C4-2B (cell line): Measurements from ENCODE around the gene TGFBI.

Experiments used
- H3K27ac ChIP-seq: fragments of 450-650 bp; 2 replicates; pipeline ENCODE4 v1.5.1; 2017
- ZFX ChIP-seq: fragments of 450-650 bp; IDR thresholded peaks from 2 replicates; pipeline ENCODE4 v1.6.1; 2017
- TF ChIP-seq, protein P1 (sequence below): fragments of 450-650 bp; conservative IDR thresholded peaks from 2 replicates; pipeline ENCODE4 v1.5.1; 2017; ENCODE audit warnings: mild to moderate bottlenecking

Gene TGFBI

GRCh38 chr5:136065588-136065987, 36.8 kb downstream of the TGFBI start:
- TF ChIP-seq ZFX: no peak
- TF ChIP-seq, protein P1, sequence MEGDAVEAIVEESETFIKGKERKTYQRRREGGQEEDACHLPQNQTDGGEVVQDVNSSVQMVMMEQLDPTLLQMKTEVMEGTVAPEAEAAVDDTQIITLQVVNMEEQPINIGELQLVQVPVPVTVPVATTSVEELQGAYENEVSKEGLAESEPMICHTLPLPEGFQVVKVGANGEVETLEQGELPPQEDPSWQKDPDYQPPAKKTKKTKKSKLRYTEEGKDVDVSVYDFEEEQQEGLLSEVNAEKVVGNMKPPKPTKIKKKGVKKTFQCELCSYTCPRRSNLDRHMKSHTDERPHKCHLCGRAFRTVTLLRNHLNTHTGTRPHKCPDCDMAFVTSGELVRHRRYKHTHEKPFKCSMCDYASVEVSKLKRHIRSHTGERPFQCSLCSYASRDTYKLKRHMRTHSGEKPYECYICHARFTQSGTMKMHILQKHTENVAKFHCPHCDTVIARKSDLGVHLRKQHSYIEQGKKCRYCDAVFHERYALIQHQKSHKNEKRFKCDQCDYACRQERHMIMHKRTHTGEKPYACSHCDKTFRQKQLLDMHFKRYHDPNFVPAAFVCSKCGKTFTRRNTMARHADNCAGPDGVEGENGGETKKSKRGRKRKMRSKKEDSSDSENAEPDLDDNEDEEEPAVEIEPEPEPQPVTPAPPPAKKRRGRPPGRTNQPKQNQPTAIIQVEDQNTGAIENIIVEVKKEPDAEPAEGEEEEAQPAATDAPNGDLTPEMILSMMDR: no peak
- no peak overlapping the region for H3K27ac ChIP-seq

DNA sequence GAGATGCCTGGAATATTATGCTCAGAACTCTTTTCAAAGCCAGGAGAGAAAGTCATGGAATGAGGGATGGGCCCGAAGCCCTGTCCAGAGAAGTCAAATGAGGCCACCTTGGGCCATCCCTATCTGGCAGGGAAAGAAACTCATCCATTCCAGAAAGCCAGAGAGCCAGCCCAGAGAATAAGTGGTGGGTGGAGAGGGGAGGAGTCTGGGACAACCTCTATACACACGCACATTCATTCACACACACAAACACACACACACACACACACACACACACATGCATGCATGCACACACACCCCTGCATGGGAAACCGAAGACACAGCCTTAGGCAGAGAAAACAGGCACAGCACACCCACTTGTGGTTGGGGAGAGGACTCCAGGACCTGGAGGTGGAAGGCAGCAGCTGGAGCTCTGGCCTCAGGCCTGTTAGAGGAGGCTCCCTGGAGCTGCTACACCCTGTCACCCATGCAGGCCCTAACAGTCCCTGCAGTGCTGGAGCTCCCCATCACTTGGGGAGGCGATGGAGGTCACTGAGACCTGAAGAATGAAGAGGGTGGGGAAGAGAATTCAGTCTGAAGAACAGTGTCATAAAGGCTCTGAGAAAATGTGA, 38.0 kb downstream of the TGFBI start:
- TF ChIP-seq, protein P1: no peak
- no peak for TF ChIP-seq ZFX
- H3K27ac ChIP-seq: no peak overlapping the region

GRCh38 chr5:136067422-136067821, 38.6 kb downstream of the TGFBI start:
- H3K27ac ChIP-seq: no peak overlapping the region
- no peak for TF ChIP-seq ZFX
- TF ChIP-seq, protein P1: no peak

DNA sequence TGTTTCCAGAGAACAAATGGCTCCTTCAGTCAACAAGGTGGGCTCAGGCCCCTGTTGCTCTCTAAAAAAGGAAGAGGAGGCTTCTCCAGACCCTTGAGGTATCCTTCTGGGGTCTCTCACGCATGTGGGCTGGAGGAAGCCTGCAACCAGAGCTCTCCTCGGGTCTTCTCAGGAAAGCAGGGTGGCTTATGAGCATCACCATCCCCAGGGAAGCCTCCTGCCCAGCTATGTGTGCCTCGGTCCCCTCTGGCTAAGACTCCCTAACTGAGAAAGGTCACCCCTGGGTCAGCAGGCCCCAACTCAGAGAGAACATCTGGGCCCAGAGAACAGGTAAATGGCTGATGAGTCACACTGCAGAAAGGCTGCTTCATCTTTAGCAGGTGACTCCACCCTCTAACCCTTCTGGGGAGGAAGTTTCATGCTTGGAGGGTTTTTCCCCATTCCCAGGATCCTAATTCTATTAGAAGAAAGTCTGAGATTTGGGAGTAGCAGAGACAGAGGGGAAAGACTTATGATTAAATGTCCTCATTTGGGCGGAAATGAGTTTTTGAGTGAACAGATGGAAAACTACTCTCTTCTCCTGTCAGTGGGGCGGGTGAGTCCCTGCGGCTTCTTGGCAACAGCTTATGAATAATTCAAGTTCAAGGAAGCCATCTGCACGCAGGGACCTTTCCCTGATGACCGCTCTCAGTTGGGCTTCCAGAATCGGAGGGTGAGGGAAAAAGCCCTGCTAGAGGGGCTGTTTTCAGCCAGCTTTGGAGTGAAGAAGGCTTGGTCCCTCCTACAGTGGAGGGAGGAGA, 41.9 kb downstream of the TGFBI start:
- H3K27ac ChIP-seq: no peak overlapping the region
- TF ChIP-seq, protein P1: no peak
- no peak for TF ChIP-seq ZFX

DNA sequence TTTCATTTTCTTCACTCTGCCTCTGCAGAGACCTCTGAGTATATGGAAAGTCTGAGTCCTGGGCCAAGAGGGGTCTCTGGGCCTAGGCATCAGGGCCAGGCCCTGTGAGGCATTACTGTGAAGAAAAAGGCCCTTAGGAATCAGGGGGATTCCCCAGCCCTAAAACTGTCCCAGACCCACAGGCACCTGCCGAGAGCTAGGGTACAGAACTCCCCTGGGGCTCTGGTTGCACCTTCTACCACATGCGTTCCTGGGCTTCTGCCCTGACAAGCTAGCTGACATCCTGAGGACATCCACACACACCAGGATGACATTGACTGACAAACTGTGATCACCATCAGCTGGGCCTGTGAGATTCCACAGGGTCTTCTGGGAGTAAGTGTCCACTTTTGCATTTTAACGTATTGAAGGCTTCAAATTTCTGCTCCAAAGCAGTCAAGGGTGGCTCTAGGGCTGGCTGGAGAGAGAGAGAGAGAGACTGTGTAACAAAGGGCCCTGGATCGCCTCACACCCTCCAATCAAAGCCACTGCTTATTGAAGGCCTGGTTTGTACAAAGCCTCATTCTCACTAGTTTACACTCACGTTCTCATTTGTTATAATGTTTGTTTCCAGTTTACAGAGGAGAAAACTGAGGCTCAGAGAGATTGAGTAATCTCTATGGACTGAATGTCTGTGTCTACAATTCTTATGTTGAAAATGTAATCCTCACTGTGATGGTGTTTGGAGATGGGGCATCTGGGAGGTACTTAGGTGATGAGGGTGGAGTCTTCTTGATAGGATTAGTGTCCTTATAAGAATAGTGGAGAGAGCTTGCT, 45.1 kb downstream of the TGFBI start:
- TF ChIP-seq, protein P1: no peak
- TF ChIP-seq ZFX: no peak
- no peak overlapping the region for H3K27ac ChIP-seq

DNA sequence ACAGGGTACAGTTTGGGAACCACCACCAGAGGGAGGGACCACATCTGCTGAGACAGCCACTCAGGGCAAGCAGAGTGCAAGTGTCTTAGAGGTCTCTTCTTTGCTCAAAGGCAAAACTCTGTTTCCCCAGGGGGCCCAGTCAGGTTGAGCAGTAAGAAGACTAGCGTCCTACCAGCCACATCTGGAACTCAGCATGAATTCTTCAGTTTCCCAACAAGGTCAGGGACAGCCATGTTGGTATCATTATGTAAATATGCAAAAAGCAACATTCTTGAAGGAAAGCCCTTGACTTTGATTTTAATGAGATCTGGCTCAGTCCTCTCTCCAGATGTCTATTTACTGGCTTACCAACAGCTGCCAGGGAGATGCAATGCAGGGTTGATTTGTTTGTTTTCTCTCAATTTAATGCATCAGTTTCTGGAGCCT, 46.7 kb downstream of the TGFBI start:
- H3K27ac ChIP-seq: no peak overlapping the region
- TF ChIP-seq ZFX: no peak
- TF ChIP-seq, protein P1: no peak

GRCh38 chr5:136076067-136076466, 47.3 kb downstream of the TGFBI start:
- H3K27ac ChIP-seq: no peak overlapping the region
- TF ChIP-seq ZFX: no peak
- TF ChIP-seq, protein P1: no peak
